ENCODE data around the gene GRIK1.

Gene GRIK1

DNA sequence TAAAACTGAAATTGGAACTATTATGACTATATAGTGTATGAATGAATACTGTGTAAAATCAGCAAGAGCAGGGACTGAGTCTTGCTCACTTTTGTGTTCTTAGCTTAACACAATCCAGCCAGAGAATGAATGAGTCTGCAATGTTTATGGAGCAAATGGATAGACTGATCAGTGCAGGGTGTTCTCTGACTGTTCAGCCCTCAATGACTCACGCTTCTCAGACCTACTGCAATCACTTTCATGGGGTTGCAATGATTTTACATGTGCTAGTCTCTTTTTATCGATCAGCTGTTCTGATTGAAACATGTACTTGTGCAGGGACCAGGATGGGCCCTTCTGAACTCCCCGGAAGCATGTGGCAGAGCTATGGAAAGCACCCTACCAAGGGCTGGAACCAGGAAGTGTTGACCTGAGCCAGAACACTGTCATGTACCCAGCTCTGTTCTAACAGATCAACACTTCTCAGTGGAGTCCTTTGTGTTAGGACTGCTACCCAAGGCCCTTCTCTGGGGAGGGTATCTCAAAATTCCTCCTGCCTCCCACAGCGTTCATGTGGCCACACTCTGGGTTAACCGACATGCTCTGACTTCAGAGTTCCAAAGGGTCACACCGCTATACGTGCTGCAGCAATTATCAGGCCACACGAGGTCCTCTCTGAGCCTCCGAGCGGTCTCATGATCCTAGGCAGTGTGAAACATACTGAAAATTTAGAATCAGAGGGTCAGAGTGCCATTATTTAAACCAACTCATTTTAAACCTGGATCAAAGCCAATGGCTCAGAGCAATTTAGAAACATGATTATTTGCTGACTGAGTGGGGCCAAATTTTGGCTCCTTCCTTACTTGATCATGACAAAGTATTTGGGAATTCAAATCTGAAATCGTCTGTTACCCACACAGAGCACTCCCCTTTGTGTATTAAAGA, 35.2 kb downstream of the GRIK1 start:
- peak; percentile 79 for DNase-seq

DNA sequence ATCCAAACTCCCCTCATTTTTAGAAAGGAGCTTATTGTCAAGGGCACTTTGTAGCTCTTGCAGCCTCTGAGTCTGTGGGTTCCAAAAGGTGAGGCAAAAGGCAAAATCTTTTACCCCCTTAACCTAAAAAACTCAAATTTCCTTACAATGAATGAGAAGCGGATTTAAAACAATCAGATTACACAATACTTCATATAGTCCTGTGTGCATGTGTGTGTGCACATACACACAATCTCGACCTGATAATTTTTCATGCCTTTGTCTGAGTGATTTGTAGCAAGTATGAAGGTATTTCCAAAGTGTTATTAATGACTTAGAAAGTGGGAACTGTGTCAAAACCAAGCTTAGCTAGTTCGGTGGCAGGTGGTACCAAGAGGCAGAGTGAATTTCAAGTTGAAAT, 42.9 kb downstream of the GRIK1 start:
- no peak for DNase-seq

DNA sequence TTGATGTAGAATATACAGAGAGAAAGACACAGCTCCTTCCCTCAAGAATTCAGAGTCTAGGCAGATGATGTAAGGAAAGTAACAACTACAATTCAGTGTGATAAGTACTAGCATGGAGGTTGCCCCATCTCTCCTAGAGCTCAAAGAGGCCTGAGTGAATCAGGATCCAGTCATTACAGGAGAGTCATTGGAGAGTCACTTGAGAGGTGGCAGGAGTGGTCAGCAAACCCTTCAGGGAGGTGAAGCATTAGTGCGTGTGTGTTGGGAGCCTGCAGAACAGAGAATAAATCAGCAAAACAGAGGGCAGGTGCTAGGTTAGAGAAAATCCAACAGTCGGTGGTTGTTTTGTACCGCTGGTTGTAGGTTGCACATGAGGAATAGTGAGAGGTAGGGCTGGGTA, 46.1 kb downstream of the GRIK1 start:
- no peak for DNase-seq

DNA sequence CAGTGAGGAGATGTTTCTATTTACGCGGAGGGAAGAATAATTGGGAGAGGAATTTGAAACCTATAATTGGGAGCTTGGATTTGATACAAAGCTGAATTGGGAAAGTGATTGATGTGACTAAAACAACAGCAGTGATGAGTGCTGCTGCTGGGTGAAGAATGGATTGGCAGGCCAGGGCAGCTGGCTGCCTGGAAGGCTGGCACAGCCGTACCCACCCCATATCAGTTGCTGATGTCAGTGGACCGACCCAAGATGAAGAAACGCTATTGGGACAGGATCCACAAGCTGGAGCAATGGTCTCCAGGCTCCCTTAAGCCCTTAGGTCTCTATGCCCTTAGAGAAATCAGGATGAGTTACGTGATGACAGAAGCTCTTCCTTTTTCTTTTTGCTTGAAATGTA, 47.4 kb downstream of the GRIK1 start:
- no peak for DNase-seq

- DNase-seq: peak; percentile 67
Measured at GRCh38 chr21:29888437-29888836, 51.4 kb downstream of the GRIK1 start.

GRCh38 chr21:29887313-29888009, 52.3 kb downstream of the GRIK1 start:
- DNase-seq: no peak

DNA sequence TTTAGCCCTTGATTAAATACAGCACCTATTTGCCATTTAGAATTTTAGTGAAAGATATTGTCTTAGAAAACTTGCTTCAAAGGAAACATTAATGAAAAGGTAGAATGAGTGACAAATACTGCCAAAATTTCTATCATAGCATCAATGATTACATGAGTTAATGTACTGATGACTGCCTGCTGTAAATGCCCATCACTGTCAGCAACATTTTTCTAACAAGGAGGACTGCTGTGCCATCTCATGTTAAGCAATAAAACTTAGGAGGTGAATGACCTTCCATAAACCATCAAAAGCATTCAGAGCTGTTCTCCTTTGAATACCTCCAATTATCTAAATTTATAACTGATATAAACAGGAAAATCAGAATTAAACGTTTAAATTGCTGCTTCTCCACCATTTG, 54.3 kb downstream of the GRIK1 start:
- no peak for DNase-seq

- DNase-seq: no peak
Measured at GRCh38 chr21:29875873-29876272, 63.9 kb downstream of the GRIK1 start.

DNA sequence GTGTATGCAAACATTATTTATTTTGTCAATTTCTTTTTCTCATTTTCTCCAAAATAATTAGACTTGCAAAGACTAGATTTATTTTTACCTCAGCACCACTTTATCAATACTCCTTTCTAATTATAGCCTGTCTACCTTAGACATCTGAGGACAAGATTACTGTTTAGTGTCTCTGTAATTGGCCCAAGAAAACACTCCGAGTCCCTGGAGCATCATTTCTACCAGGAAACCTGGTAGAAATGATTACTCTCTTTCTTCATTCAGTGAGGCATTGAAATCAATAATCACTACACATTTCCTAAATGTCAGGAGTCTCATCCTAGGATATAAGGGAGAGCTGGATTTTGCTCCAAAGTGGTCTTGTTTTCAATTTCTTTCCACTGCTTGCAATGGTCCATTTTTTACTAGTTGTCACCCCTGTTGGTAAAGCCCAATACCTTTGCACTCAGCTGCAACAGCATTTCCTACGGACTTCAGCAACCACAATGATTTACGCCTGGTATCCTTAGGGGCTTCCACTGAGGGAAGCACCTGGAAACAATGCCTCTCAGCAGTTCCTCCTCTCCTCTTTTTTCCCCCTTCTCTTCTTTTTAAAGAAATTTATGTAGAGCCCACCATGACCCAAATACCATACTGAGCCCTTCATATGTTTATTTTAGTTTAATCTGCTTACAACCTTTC, 64.6 kb downstream of the GRIK1 start:
- DNase-seq: no peak

GRCh38 chr21:29873908-29874307, 65.9 kb downstream of the GRIK1 start:
- DNase-seq: no peak

DNA sequence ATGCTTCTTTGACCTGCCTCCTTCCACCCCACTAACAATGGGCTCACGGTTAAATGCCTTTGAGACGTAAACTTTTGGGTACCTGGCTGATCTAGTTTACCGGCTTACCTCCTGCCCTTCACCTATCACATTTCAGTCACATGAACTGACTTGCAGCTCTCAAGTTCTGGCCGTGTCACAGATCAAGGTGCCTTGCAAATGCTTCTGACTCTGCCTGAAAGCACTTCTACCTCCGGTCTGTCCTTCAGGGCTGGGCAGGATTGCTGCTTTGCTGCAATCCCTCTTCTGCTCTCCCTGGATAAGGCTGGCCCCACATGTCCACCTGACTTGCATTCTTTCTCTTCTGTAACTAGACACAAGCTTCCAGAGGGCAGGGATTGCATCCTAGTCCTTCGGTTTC, 69.0 kb downstream of the GRIK1 start:
- DNase-seq: no peak

DNA sequence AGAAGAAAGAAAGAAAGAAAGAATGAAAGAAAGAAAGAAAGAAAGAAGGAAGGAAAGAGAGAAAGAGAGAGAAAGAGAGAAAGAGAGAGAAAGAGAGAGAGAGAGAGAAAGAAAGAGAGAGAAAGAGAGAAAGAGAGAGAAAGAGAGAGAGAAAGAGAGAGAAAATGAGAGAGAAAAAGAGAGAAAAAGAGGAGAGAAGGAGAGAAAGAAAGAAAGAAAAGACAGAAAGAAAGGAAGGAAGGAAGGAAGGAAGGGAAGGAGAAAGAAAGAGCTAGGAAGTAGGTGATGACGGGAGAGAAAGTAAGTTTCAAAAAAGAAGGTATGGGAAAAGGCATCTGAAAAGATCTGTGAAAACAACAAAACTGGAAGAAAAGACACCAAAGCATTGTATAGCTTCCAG, 72.0 kb downstream of the GRIK1 start:
- DNase-seq: no peak

- DNase-seq: no peak
Measured at GRCh38 chr21:29860346-29860745, 79.5 kb downstream of the GRIK1 start.

- no peak for DNase-seq
Measured at GRCh38 chr21:29857150-29857549, 82.6 kb downstream of the GRIK1 start.

DNA sequence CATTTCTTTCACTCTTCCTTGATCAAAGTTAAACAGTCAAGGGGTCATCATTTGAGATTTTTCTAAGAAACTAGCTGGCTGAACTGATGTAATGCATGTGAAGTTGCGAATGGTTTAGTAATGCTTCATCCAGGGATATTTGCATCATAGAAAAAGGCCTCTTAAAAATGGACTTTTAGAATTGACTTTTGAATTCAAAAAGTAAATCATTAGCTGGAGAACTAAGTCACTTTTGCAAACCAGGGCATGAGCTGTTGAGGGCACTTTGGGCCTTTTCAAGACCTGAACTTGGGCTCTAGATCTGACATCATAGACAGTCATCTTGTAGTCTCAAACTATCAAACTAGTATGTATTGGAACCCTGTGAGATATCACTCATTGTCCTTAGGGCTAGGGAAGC, 85.0 kb downstream of the GRIK1 start:
- DNase-seq: no peak

DNA sequence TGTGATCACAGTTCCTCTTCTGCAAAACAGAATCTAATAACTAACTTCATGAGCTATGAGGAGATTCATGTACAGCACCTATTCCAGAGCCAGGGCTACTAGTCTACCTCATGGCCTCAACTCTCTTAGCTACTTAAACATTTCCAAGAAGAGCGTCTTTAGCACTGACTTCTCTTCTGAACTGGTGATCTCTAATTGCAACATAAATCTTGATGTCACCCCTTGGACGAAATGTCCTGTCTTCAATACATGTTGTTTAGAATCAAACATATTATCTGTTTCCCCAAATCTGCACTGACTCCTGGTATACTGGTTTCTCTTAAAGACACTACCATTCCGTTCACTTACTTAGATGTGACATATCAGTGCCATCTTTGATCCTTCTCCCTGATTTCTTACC, 88.2 kb downstream of the GRIK1 start:
- DNase-seq: no peak

GRCh38 chr21:29849735-29850176, 90.0 kb downstream of the GRIK1 start:
- peak; percentile 59 for DNase-seq

DNA sequence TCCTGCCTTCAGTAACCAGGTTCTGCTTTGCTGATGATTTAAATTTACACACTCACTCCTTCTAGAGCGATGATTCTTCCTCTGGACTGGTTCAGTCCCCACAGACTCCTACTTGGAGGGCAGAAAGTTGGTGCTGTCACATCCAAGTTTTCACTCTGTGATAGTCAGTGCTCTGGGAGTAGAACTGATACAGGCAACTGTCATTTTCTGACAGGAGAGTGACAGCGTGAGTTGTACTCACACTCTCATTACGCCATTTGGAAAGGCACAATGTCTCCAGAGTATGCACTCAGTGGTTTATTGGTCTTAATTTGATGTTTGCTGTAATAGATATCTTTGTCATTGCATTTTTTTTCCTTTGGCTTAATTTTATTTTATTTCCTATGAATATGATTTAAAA, 96.0 kb downstream of the GRIK1 start:
- DNase-seq: no peak

GRCh38 chr21:29834617-29835016, 105.2 kb downstream of the GRIK1 start:
- no peak for DNase-seq

DNA sequence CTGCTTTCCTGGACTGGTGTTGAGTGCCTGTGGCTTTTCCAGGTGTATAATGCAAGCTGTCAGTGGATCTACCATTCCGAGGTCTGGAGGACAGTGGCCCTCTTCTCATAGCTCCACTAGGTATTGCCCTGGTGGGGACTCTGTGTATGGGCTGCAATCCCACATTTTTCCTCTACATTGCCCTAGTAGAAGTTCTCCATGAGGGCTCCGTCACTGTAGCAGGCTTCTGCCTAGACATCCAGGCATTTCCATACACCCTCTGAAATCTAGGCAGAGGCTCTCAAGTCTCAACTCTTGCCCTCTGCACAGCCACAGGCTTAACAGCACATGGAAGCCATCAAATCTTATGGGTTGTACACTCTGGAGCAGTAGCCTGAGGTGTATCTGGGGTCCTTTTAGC, 107.6 kb downstream of the GRIK1 start:
- no peak for DNase-seq

- DNase-seq: peak; percentile 2
Measured at GRCh38 chr21:29829564-29830275, 110.1 kb downstream of the GRIK1 start.

- no peak for DNase-seq
Measured at GRCh38 chr21:29827647-29828046, 112.1 kb downstream of the GRIK1 start.

GRCh38 chr21:29827236-29827635, 112.6 kb downstream of the GRIK1 start:
- no peak for DNase-seq
